Activated naive CD8-positive, alpha-beta T cell treated with anti-CD3 and anti-CD28 coated beads for 36 hours (primary cell): Measurements from ENCODE around the gene TSPAN4. TPM values are rescaled to one million over a fixed set of nuclear protein-coding genes. Genes with fewer than 3 reads are reported as not detected.

ENCODE experiments used
- DNase-seq: peaks from one replicate; pipeline ENCODE4 v3.0.0; 2021
- H3K27ac Mint-ChIP-seq: one replicate; pipeline ENCODE4 v1.8.0; 2022; ENCODE audit warnings: mild to moderate bottlenecking, moderate library complexity, mixed read lengths
- H3K27me3 Mint-ChIP-seq: one replicate; pipeline ENCODE4 v1.8.0; 2022; ENCODE audit warnings: mild to moderate bottlenecking, mixed read lengths
- H3K36me3 Mint-ChIP-seq: one replicate; pipeline ENCODE4 v1.8.0; 2021; ENCODE audit warnings: mild to moderate bottlenecking, mixed read lengths
- H3K4me1 Mint-ChIP-seq: one replicate; pipeline ENCODE4 v1.8.0; 2021; ENCODE audit warnings: mixed read lengths
- H3K4me3 Mint-ChIP-seq: one replicate; pipeline ENCODE4 v1.8.0; 2022; ENCODE audit warnings: mild to moderate bottlenecking, moderate library complexity, mixed read lengths
- H3K9me3 Mint-ChIP-seq: one replicate; pipeline ENCODE4 v1.8.0; 2022; ENCODE audit warnings: mixed read lengths
- total RNA-seq, 2 experiments: library from RNA; stranded (reverse); gene quantifications; one replicate each; pipeline ENCODE4 v1.2.3, GENCODE V29; 2021

Gene TSPAN4
- total RNA-seq, 2 experiments from 2014 or later, result 12.8 to 16.2 TPM

GRCh38 chr11:843818-844692 lies 1.4 kb downstream of the TSPAN4 start:
- DNase-seq, result no peak
- H3K4me1 Mint-ChIP-seq, result peaks cover 25% of the 10 kb centered on the region
- H3K4me3 Mint-ChIP-seq, result peak overlapping the region; percentile 84
- H3K36me3 Mint-ChIP-seq, result peaks cover 9% of the 10 kb centered on the region
- peak overlapping the region; percentile 16 for H3K27ac Mint-ChIP-seq
- no peaks in the 10 kb centered on the region for H3K9me3 Mint-ChIP-seq
- H3K27me3 Mint-ChIP-seq, result no peaks in the 10 kb centered on the region

DNA sequence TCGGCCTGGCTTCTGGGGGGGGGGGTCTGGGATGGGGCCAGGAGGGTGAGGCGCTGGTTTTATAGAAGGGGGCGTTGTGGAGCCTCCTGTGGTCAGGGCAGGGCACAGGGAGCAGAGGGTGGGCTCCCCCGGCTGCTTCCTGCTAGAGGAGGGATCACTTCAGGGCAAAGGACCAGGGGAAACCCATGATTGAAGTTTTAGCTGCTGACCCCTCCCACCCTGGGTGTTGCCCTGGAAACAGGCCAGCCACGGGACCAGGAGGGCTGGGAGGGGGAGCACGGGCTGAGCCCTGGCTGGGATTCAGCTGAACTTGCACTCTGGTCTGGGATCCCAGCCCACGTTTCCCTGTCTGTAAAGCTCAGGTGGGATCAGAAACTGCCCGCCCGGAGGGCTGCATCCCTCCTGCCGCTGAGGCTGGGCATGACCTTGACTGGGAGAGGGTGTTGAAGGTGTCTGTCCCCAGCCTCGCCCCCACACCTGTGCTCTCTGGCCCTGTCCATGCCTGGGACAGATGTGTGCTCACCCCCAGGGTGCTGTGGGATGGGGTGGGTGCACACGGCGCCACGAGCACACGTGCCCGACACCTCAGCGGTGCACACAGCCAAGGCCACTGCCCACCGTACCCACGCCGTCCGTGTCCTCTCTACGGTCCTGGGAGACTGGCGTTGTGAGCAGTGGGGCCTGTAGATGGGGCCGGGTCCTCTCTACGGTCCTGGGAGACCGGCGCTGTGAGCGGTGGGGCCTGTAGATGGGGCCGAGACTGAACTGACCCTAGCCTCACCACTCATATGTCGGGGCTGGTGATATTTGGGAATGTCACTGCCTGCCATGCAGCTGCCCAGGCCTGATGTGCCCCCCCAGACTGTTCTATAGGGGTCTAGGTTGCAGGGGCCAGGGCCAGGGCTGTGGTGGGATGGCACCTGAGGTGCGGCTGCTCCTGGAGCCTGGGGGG lies 2.3 kb downstream of the TSPAN4 start:
- peaks cover 6% of the 10 kb centered on the region for H3K36me3 Mint-ChIP-seq
- DNase-seq, result peak; percentile 56
- H3K4me3 Mint-ChIP-seq, result peak overlapping the region; percentile 37
- peaks cover 23% of the 10 kb centered on the region for H3K4me1 Mint-ChIP-seq
- H3K9me3 Mint-ChIP-seq, result no peaks in the 10 kb centered on the region
- no peak overlapping the region for H3K27ac Mint-ChIP-seq
- no peaks in the 10 kb centered on the region for H3K27me3 Mint-ChIP-seq

GRCh38 chr11:845872-846495 lies 3.3 kb downstream of the TSPAN4 start:
- Mint-ChIP-seq H3K27me3 (no peaks in the 10 kb centered on the region), H3K4me1 (peaks cover 15% of the 10 kb centered on the region), H3K9me3 (no peaks in the 10 kb centered on the region), H3K27ac (no peak overlapping the region), H3K4me3 (no peak overlapping the region), H3K36me3 (no peaks in the 10 kb centered on the region)
- DNase-seq, result no peak

GRCh38 chr11:846496-847098 lies 3.9 kb downstream of the TSPAN4 start:
- Mint-ChIP-seq H3K4me3 (no peak overlapping the region), H3K4me1 (peaks cover 12% of the 10 kb centered on the region), H3K9me3 (no peaks in the 10 kb centered on the region), H3K36me3 (no peaks in the 10 kb centered on the region), H3K27ac (no peak overlapping the region), H3K27me3 (no peaks in the 10 kb centered on the region)
- no peak for DNase-seq

DNA sequence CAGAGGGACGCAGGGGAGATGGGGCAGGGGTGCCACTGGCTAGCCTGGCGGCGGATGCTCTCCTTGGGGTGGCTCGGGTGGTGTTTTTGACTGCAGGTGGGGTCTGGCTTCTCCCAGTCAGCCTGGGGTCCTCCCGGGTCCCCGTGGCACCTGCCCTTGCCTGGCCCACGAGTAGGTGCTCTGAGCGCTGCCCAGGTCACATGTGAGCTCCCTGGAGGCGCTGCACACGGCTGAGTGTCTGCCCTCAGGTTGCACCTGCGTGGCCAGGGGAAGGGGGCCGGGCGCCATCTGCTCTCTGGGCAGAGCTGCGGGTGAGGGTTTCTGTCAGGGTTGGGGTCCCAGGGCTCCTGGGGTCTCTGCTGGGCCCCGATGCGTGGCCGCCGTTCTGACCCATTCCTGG lies 5.2 kb downstream of the TSPAN4 start:
- Mint-ChIP-seq H3K9me3 (no peaks in the 10 kb centered on the region), H3K36me3 (no peaks in the 10 kb centered on the region), H3K27me3 (no peaks in the 10 kb centered on the region), H3K27ac (no peak overlapping the region), H3K4me1 (peaks cover 12% of the 10 kb centered on the region), H3K4me3 (no peak overlapping the region)
- no peak for DNase-seq

DNA sequence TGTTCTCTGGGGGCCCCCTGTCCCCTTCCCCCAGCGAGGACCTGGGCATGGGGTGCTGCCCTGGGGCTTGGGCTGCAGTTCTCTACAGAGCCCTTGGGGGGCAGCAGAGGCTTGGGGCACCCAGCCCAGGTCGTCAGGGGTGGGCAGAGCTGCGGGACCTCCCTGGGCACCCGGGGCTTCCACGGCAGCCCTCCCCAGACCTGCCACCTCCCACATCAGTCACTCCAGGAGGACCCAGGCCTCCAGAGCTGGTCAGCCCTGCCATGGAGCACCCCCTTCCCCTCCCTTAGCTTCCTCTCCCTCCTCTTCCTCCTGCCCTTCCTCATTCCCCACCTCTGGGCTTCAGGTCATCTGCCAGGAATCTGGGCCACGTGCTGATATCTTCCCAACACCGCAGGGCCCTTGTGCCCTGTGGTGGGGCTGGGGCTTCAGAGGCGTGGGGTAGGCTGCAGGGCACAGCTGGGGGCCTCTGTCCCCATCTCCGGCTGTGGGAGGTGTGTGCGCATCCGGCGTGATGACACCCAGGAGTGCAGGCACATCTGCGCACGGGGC lies 5.8 kb downstream of the TSPAN4 start:
- H3K9me3 Mint-ChIP-seq, result no peaks in the 10 kb centered on the region
- peaks cover 10% of the 10 kb centered on the region for H3K4me1 Mint-ChIP-seq
- H3K4me3 Mint-ChIP-seq, result peak overlapping the region; percentile 42
- peak; percentile 72 for DNase-seq
- H3K36me3 Mint-ChIP-seq, result no peaks in the 10 kb centered on the region
- no peaks in the 10 kb centered on the region for H3K27me3 Mint-ChIP-seq
- no peak overlapping the region for H3K27ac Mint-ChIP-seq

DNA sequence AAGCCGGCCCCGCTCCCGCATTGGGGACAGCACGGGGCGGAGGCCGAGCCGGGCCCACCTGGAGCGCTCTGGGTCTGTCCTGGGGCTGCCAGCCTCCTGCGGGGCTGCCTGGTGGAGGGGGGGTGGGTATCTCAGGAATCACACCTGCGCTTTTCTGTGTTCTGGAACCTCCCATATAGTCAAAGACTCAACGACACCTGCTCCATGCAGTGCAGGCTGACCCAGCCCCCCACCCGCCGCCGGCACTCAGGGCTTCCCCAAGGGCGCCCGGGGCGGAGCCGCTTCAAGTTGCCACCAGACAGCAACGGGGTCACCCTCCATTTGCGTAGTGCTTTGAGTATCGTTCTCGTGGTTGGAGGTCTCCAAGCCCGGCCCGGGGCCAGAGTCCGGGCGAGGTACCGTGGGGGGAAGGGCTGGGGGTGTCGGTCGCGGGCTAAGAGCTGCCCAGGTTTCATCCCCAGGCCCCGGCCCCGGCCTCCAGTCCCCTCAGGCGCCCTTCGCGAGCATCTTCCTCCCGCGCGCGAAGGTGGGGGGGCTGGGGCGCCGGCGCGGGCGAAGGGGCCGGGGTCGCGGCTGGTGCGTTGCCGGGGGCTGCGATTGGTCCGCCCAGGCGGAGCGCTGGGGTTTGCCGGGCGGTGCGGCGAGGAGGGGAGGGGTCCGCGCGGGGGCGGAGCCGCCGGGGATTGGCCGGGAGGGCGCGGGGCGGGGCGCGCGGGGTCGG lies 6.6 kb downstream of the TSPAN4 start:
- peak overlapping the region; percentile 73 for H3K4me3 Mint-ChIP-seq
- no peak for DNase-seq
- H3K4me1 Mint-ChIP-seq, result peaks cover 4% of the 10 kb centered on the region
- H3K27ac Mint-ChIP-seq, result no peak overlapping the region
- no peaks in the 10 kb centered on the region for H3K27me3 Mint-ChIP-seq
- no peaks in the 10 kb centered on the region for H3K36me3 Mint-ChIP-seq
- no peaks in the 10 kb centered on the region for H3K9me3 Mint-ChIP-seq

DNA sequence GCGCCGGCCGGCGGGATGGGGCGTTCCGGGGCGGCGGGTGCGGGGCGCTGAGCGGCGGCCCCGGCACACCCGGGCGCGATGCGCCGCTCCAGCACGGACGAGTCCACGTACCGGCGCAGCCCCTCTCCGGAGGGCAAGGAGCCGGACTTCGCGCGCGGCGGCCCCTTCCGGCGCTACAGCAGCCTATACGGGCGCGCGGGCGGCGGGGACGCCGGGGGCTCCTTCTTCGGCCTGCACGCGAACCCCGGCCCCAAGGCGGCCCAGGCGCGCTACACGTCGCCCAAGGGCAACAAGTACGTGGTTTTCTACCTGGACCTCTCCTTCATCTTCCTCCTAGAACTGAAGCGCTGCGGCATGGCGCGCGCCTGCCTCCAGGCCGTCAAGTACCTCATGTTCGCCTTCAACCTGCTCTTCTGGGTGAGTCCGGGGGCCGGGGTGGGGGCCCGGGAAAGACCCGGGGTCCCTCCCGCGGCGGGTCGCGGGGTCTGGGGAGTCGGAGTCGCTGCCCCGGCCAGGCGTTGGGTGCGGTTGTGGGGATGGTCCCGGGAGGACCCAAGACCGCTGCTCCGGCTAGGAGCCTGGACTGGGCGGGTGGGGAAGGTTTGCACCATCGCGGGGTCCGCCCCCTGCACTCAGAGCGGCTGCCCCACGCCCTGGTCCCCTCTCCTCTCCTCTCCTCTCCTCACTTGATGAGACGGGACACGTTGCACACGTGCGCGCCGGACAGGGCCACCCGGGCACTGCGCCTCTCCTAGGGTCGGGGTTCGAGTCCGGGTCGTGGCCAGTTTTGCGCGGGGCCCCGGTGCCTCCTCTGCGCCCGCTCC lies 7.5 kb downstream of the TSPAN4 start:
- Mint-ChIP-seq H3K27ac (no peak overlapping the region), H3K36me3 (no peaks in the 10 kb centered on the region), H3K9me3 (no peaks in the 10 kb centered on the region), H3K4me3 (peak overlapping the region; percentile 45), H3K27me3 (no peaks in the 10 kb centered on the region), H3K4me1 (peaks cover 4% of the 10 kb centered on the region)
- no peak for DNase-seq

DNA sequence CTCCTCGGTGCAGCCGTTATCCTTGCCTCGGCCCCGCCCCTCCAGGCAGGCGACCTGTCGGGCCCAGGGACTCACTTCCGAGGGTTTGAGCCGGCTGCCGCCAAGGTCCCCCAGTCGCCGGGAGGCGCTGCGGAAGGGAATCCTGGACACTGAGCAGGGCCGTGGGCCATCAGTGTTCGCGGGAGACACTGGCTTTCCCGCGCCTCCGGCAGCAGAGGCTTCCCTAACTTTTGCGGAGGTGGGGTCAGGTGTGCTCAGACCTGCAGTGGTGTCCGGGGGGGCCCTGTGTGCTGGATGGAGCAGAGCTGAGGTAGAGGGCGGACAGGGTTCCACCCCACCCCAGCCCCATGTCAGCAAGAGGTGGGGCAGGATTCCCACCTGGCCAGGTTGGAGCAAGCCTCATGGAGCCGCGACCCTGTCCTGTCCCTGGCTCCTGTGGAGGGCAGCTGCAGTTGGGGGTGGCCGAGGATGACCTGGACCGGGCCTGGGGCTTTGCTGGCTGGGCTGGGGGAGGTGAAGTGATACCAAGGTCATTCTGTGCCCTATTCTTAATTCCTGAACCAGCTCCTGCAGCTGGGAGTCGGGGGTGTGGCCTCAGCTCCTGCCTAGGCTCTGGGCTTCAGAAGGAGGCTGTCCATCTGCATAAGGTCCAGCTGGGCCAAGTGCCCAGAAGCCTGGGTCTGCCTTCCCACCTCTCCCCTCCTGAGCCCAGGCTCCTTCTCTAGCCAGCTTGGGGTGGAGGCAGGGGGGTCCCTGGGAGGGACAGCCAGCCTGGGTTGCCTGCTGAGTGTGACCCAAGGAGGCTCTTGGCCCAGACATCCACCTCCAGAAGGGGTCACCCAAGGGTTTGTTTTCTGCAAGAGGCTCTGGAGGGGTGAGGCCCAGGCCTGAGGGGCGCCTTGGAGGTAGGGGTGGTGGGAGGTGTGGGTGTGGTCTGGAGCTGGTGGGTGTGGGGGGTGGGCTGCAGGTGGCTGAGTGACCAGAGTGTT lies 8.4 kb downstream of the TSPAN4 start:
- Mint-ChIP-seq H3K27ac (no peak overlapping the region), H3K9me3 (no peaks in the 10 kb centered on the region), H3K4me1 (peaks cover 4% of the 10 kb centered on the region), H3K4me3 (no peak overlapping the region), H3K36me3 (no peaks in the 10 kb centered on the region), H3K27me3 (no peaks in the 10 kb centered on the region)
- DNase-seq, result no peak

- Mint-ChIP-seq H3K4me3 (no peak overlapping the region), H3K27me3 (no peaks in the 10 kb centered on the region), H3K9me3 (no peaks in the 10 kb centered on the region), H3K36me3 (no peaks in the 10 kb centered on the region), H3K27ac (no peak overlapping the region), H3K4me1 (peaks cover 4% of the 10 kb centered on the region)
- no peak for DNase-seq
These were observed 10.1 kb downstream of the TSPAN4 start for GRCh38 chr11:852762-853161.

GRCh38 chr11:853682-854448 lies 11.2 kb downstream of the TSPAN4 start:
- H3K4me3 Mint-ChIP-seq, result no peak overlapping the region
- H3K4me1 Mint-ChIP-seq, result no peaks in the 10 kb centered on the region
- no peaks in the 10 kb centered on the region for H3K27me3 Mint-ChIP-seq
- no peak for DNase-seq
- H3K27ac Mint-ChIP-seq, result no peak overlapping the region
- no peaks in the 10 kb centered on the region for H3K36me3 Mint-ChIP-seq
- H3K9me3 Mint-ChIP-seq, result no peaks in the 10 kb centered on the region
